IMR-90 (cell line): ENCODE data around the gene CFAP52. TPM values are rescaled to one million over a fixed set of nuclear protein-coding genes. Genes with fewer than 3 reads are reported as not detected.
A peak's percentile ranks its signal among the peaks of the same experiment; 100 is the strongest.

Source experiments
- ATAC-seq: fragments of 200-7000 bp; cut with Tn5 transposase; 2 replicates; pipeline ENCODE4 v1.9.1; 2020; ENCODE audit warnings: low read depth, mild to moderate bottlenecking, moderate library complexity
- BruUV-seq: library from RNA; stranded (reverse); fragments of 400-500 nt; replicated peaks from 2 replicates; lab custom pipeline; 2021; lab: Mats Ljungman, UMichigan
- CTCF ChIA-PET: fragments of 300-600 bp; formaldehyde crosslinking; extraction: SDS; loops from one replicate; lab custom pipeline; 2021; ENCODE audit warnings: antibody characterized with exemption; lab: Yijun Ruan, JAX
- POLR2A ChIA-PET: fragments of 300-600 bp; sonication (Branson Sonifier 250); formaldehyde crosslinking; loops from one replicate; lab custom pipeline; 2022; ENCODE audit warnings: antibody characterized with exemption; ENCODE audit not compliant: unreplicated experiment; lab: Charles Lee
- DNase-seq: peaks from one replicate; pipeline ENCODE4 v3.0.0; 2013
- H2AFZ ChIP-seq: replicated peaks from 2 replicates; pipeline ENCODE3; 2013; ENCODE audit warnings: low read length, mild to moderate bottlenecking; ENCODE audit not compliant: poor library complexity
- H2AK5ac ChIP-seq: 2 replicates; pipeline ENCODE4 v1.6.1; 2013; ENCODE audit warnings: low read depth, low read length, inconsistent platforms
- H2AK9ac ChIP-seq: replicated peaks from 2 replicates; pipeline ENCODE3; 2013; ENCODE audit warnings: mild to moderate bottlenecking, low read depth, low read length, moderate library complexity; ENCODE audit not compliant: poor library complexity
- H2BK120ac ChIP-seq: 2 replicates; pipeline ENCODE4 v1.6.1; 2013; ENCODE audit warnings: low read depth, low read length, inconsistent platforms
- H2BK15ac ChIP-seq: 3 replicates; pipeline ENCODE4 v1.6.1; 2013; ENCODE audit warnings: low read depth, low read length, inconsistent platforms
- H2BK20ac ChIP-seq: 2 replicates; pipeline ENCODE4 v1.6.1; 2013; ENCODE audit warnings: low read depth, mild to moderate bottlenecking, inconsistent platforms, low read length, moderate library complexity
- H2BK5ac ChIP-seq: 2 replicates; pipeline ENCODE4 v1.6.1; 2013; ENCODE audit warnings: mild to moderate bottlenecking, low read depth, low read length, inconsistent platforms; ENCODE audit not compliant: poor library complexity, severe bottlenecking
- H3K14ac ChIP-seq: replicated peaks from 2 replicates; pipeline ENCODE4 v1.6.1; 2013; ENCODE audit warnings: low read depth, low read length, inconsistent platforms
- H3K18ac ChIP-seq: 2 replicates; pipeline ENCODE4 v1.6.1; 2013; ENCODE audit warnings: low read depth, low read length, control low read depth
- H3K23ac ChIP-seq: 2 replicates; pipeline ENCODE4 v1.6.1; 2013; ENCODE audit warnings: low read depth, low read length, inconsistent platforms
- H3K27ac ChIP-seq: 2 replicates; pipeline ENCODE4 v1.5.1; 2013; ENCODE audit warnings: mild to moderate bottlenecking, control low read depth, low read length; ENCODE audit not compliant: insufficient read depth
- H3K27me3 ChIP-seq: 2 replicates; pipeline ENCODE4 v1.6.1; 2013; ENCODE audit warnings: low read length; ENCODE audit not compliant: control insufficient read depth, insufficient read depth
- H3K36me3 ChIP-seq: 2 replicates; pipeline ENCODE4 v1.6.1; 2013; ENCODE audit warnings: low read length, mixed read lengths; ENCODE audit not compliant: control insufficient read depth, insufficient read depth
- H3K4ac ChIP-seq: 2 replicates; pipeline ENCODE4 v1.6.1; 2013; ENCODE audit warnings: low read depth, low read length, inconsistent platforms
- H3K4me1 ChIP-seq: 2 replicates; pipeline ENCODE4 v1.6.1; 2013; ENCODE audit warnings: low read length, mixed read lengths; ENCODE audit not compliant: control insufficient read depth, insufficient read depth
- H3K4me2 ChIP-seq: 2 replicates; pipeline ENCODE4 v1.6.1; 2013; ENCODE audit warnings: low read depth, mild to moderate bottlenecking, control low read depth, low read length, moderate library complexity
- H3K4me3 ChIP-seq: 2 replicates; pipeline ENCODE4 v1.5.1; 2013; ENCODE audit warnings: low read depth, mild to moderate bottlenecking, control low read depth, low read length, moderate library complexity; ENCODE audit not compliant: insufficient read depth
- H3K56ac ChIP-seq: 2 replicates; pipeline ENCODE4 v1.6.1; 2013; ENCODE audit warnings: low read length, inconsistent platforms; ENCODE audit not compliant: insufficient read depth; ENCODE audit errors: extremely low read depth
- H3K79me1 ChIP-seq, 2 experiments: 2 replicates each; pipeline ENCODE4 v1.6.1; 2013; ENCODE audit warnings: low read length in 2 of 2, inconsistent platforms in 1 of 2, low read depth in 1 of 2
- H3K9ac ChIP-seq: 2 replicates; pipeline ENCODE4 v1.6.1; 2013; ENCODE audit warnings: low read depth, low read length, control low read depth
- H3K9me1 ChIP-seq: 2 replicates; pipeline ENCODE4 v1.6.1; 2013; ENCODE audit warnings: low read length, inconsistent platforms; ENCODE audit not compliant: insufficient read depth
- H3K9me3 ChIP-seq: 2 replicates; pipeline ENCODE4 v1.6.1; 2013; ENCODE audit warnings: low read length; ENCODE audit not compliant: control insufficient read depth, insufficient read depth
- H4K20me1 ChIP-seq: 2 replicates; pipeline ENCODE4 v1.6.1; 2013; ENCODE audit warnings: low read length, inconsistent platforms; ENCODE audit not compliant: insufficient read depth
- H4K5ac ChIP-seq: 2 replicates; pipeline ENCODE4 v1.6.1; 2013; ENCODE audit warnings: mild to moderate bottlenecking, low read depth, low read length, control low read depth
- H4K8ac ChIP-seq, 2 experiments: 2 replicates each; pipeline ENCODE4 v1.6.1; 2013; ENCODE audit warnings: low read depth in 2 of 2, low read length in 2 of 2, control low read depth in 1 of 2, inconsistent platforms in 1 of 2
- H4K91ac ChIP-seq: 2 replicates; pipeline ENCODE4 v1.6.1; 2013; ENCODE audit warnings: low read depth, low read length, inconsistent platforms; ENCODE audit not compliant: insufficient read depth
- CEBPB ChIP-seq: IDR thresholded peaks from 2 replicates; pipeline ENCODE4 v1.6.1; 2012; ENCODE audit warnings: low read depth, low read length, improper control_type of control experiment
- RAD21 ChIP-seq: IDR thresholded peaks from 2 replicates; pipeline ENCODE4 v1.6.1; 2012; ENCODE audit warnings: low read length, improper control_type of control experiment
- WGBS, 2 experiments: methylation state at CpG; one replicate each; pipeline versions ENCODE4 v1.1.5 to v1.1.7; 2013; ENCODE audit warnings: missing lambda C conversion rate in 2 of 2; ENCODE audit not compliant: insufficient read length in 1 of 2; ENCODE audit errors: extremely low coverage in 2 of 2; 5-methylcytosine and 5-hydroxymethylcytosine counted together
- dilution Hi-C: fragments of 300-500 bp; cut with HindIII; formaldehyde crosslinking; loops from one replicate; pipeline ENCODE4 v1.14.3; 2018; ENCODE audit warnings: low sequenced_read_pairs; ENCODE audit not compliant: unreplicated experiment
- in situ Hi-C: fragments of 300-500 bp; cut with MboI; formaldehyde crosslinking; loops from 3 replicates; pipeline ENCODE4 v1.14.3; 2019; ENCODE audit warnings: low sequenced_read_pairs, inconsistent platforms, mixed read lengths
- intact Hi-C: fragments of 100-400 bp; cut with micrococcal nuclease; formaldehyde crosslinking; loops from 2 replicates; pipeline ENCODE4 v1.10.0; 2022
- polyA plus RNA-seq, 3 experiments: library from polyadenylated mRNA; depleted of rRNA; stranded (reverse); fragments of >200 nt; gene quantifications; 2 replicates each; pipeline ENCODE4 v1.2.3, GENCODE V29; 2012; ENCODE audit warnings: low replicate concordance in 1 of 3
- total RNA-seq: library from RNA; depleted of rRNA; stranded (reverse); fragments of >200 nt; gene quantifications from 2 replicates; pipeline ENCODE4 v1.2.3, GENCODE V29; 2012
- TF ChIP-seq, protein P1 (sequence below): fragments of 150-350 bp; IDR thresholded peaks from 2 replicates; pipeline ENCODE4 v1.6.1; 2017; ENCODE audit warnings: mild to moderate bottlenecking, antibody characterized with exemption, low read length, low read depth

The CFAP52 gene
- total and polyA plus RNA-seq, 2 of the 4 experiments (the other 2 are of a cell fraction), result 0.22 TPM; not detected in 1

DNA sequence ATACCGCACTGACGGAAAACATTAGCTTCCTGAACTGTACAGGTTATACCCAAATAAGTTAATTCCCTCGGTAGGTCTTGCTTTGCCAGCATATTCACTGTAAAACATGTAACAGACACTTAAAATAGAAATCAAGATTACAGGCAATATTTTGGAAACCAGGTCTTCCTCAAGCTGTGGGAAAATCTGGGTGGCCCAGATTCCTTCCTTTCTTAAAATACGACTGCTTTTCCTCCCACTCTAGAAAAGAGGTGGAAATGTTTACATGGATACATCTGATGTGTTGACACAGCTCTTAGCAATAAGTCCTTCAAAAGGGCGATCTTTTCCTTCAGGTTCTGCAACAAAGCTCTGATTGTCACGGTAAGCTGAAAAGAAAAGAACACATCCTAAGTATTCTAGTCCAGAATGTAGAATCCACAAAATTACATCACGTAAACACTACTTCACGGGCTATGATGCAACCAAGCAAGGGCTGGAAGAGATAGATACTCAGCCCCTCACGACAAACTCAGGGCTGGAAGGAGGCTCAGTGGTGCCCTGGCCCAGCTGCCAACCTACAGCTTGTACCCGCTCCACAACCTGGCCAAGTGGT is 19.2 kb upstream of the CFAP52 start:
- Histone ChIP-seq H4K8ac (no peak overlapping the region), H2AFZ (no peak overlapping the region), H2BK15ac (no peak overlapping the region), H4K5ac (no peak overlapping the region), H3K9me3 (no peaks in the 10 kb centered on the region), H2BK5ac (no peak overlapping the region), H2BK20ac (no peak overlapping the region), H3K23ac (no peak overlapping the region), H3K4ac (no peak overlapping the region), H3K4me3 (no peak overlapping the region), H3K9ac (no peak overlapping the region), H3K4me1 (peaks cover 2% of the 10 kb centered on the region; the same call in 1 of the 2 replicates), H3K27ac (no peak overlapping the region), H2AK5ac (no peak overlapping the region), H3K18ac (no peak overlapping the region), H3K36me3 (no peaks in the 10 kb centered on the region; the same call in 1 of the 2 replicates), H3K14ac (no peak overlapping the region), H3K9me1 (no peaks in the 10 kb centered on the region), H2BK120ac (no peak overlapping the region), H2AK9ac (no peak overlapping the region), H3K56ac (no peak overlapping the region), H3K27me3 (no peaks in the 10 kb centered on the region), H3K4me2 (no peak overlapping the region), H4K20me1 (0 out of 2 replicates have a peak, but pooled peaks cover 3% of the 10 kb centered on the region), H4K91ac (no peak overlapping the region), H3K79me1 (peaks cover 0 to 9% of the 10 kb centered on the region in 2 experiments; a peak in 2 of 4 replicates)
- POLR2A ChIA-PET, result no interaction called here
- intact Hi-C loops (no loop called here), in situ Hi-C loops (no loop called here), dilution Hi-C loops (no loop called here)
- peak; percentile 13 for DNase-seq
- no peak for ATAC-seq
- WGBS, 2 experiments, result no CpG with 5 or more reads among the region's 10 CpGs
- CTCF ChIA-PET, result interaction anchor here (0.6 kb wide), 1 partner anchor 29 kb away, joined by 3 read pairs; no protein-coding TSS in a partner anchor
- no TSS peak for BruUV-seq
- TF ChIP-seq, protein P1, sequence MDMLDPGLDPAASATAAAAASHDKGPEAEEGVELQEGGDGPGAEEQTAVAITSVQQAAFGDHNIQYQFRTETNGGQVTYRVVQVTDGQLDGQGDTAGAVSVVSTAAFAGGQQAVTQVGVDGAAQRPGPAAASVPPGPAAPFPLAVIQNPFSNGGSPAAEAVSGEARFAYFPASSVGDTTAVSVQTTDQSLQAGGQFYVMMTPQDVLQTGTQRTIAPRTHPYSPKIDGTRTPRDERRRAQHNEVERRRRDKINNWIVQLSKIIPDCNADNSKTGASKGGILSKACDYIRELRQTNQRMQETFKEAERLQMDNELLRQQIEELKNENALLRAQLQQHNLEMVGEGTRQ, result no peak
- TF ChIP-seq CEBPB, result peak; percentile 38
- TF ChIP-seq RAD21, result no peak
